ENCODE results near the gene TSPAN4. TPM values are rescaled to one million over a fixed set of nuclear protein-coding genes. Genes with fewer than 3 reads are reported as not detected.
A peak's percentile ranks its signal among the peaks of the same experiment; 100 is the strongest.

Gene TSPAN4
- total RNA-seq, 6 donors from 2014 or later, result 91.3 to 181 (median 169) TPM

DNA sequence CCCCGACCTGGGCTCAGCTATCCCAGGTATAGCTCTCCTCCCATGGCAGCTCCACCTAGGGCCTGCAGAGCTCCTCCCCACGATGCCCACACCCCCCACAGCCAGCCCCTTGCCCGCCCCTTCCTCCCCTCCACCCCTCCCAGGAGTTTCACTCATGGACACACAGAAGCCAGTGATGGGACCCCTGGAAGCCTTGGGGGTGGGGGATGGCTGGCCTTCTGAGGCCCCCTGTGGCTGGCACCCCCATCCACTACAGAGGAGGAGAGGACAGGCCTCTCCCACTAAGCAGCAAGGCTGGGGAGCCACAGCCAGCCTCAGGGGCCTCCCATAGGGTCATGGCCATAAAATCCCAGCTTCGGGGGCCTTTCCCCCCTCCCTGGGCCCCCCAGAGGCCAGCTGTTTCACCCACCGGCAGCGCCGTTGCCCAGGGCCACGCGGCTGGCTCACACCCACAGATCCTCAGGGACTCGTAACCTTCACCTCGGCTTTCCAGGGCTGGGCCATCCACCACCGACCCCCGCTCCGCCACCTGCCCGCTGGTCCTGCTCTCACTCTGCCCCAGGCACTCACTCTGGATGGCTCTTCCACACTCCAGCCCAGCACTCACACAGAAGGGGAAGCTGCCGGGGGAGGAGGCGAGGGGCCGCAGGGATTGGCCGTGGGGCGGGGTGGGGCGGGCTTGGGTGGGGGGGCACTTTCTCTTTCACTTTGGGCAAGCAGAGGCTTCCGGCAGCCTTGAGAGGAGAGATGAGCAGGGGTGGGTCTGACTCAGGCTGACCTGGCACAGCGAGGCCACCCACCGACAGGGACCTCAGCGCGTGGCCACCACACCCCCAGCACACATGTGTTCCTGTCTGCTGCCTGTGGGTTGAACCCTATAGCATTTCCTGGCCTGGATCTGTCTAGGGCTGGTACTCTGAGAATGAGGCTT lies 46.8 kb upstream of the TSPAN4 start:
- Histone ChIP-seq H3K36me3 (peaks cover 3 to 36% (median 24%) of the 10 kb centered on the region in 4 donors), H3K4me1 (peaks cover 26 to 46% (median 29%) of the 10 kb centered on the region in 4 donors), H3K27me3 (no peaks in the 10 kb centered on the region), H3K27ac (peak overlapping the region; percentile 80 to 91 (median 88)), H3K4me3 (peak overlapping the region; percentile 56 to 84 (median 80)), H3K9me3 (no peaks in the 10 kb centered on the region)
- TF ChIP-seq EP300 (IDR thresholded peaks at IDR 0.05), result no peak
- TF ChIP-seq POLR2AphosphoS5 (IDR thresholded peaks at IDR 0.05), result peak; percentile 22 to 72
- TF ChIP-seq, protein P1, sequence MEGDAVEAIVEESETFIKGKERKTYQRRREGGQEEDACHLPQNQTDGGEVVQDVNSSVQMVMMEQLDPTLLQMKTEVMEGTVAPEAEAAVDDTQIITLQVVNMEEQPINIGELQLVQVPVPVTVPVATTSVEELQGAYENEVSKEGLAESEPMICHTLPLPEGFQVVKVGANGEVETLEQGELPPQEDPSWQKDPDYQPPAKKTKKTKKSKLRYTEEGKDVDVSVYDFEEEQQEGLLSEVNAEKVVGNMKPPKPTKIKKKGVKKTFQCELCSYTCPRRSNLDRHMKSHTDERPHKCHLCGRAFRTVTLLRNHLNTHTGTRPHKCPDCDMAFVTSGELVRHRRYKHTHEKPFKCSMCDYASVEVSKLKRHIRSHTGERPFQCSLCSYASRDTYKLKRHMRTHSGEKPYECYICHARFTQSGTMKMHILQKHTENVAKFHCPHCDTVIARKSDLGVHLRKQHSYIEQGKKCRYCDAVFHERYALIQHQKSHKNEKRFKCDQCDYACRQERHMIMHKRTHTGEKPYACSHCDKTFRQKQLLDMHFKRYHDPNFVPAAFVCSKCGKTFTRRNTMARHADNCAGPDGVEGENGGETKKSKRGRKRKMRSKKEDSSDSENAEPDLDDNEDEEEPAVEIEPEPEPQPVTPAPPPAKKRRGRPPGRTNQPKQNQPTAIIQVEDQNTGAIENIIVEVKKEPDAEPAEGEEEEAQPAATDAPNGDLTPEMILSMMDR (IDR thresholded peaks at IDR 0.05), result no peak
- peak in 1 of 4 donors; percentile 65 for TF ChIP-seq POLR2A (IDR thresholded peaks at IDR 0.05)
- peak; percentile 78 to 87 for ATAC-seq (ENCODE audit: low FRiP score in 2 of 2)
- WGBS, 2 donors, result 0 to 2% methylated on average over 5 to 15 of the region's 26 CpGs
- DNase-seq, result peak; percentile 86 to 89

DNA sequence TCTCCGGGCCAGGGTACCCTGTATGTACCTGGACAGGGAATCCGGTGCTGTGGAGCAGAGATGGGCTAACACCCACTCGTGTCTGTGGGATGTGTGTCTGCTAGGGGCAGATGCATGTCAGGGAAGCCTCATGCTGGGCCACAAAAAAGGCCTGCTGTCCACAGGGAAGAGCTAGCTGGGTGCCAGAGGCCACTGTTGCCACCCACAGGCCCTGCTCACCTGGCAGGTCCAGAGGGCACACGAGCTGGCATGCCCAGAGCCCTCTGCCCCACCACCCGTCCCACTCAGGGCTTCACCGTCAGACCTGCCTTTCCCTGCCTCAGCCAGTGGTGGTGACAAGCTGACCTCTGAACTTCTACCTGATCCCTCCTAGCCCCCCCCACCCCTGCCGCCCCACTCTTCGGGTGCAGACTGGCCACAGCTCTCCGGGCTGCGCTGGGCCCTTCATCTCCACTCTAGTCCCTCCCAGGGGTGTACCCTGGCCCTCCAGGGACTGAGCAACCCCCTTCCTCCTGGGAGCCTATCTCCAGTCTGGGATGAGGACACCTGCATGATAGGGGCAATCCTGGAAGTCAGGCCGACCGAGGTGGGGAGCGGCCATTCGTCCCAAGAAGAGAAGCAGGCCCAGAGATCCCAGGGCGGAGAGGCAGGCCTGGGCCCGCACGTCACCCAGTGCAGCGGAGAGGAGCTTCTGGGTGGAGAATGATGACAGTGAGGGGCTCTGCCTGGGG lies 45.9 kb upstream of the TSPAN4 start:
- Histone ChIP-seq H3K4me1 (peaks cover 26 to 46% (median 29%) of the 10 kb centered on the region in 4 donors), H3K27ac (peak overlapping the region; percentile 80 to 91 (median 88)), H3K9me3 (no peaks in the 10 kb centered on the region), H3K36me3 (peaks cover 0 to 35% (median 20%) of the 10 kb centered on the region in 4 donors), H3K4me3 (peak overlapping the region; percentile 78 to 84 (median 80)), H3K27me3 (no peaks in the 10 kb centered on the region)
- TF ChIP-seq, protein P1 (IDR thresholded peaks at IDR 0.05), result no peak
- TF ChIP-seq EP300 (IDR thresholded peaks at IDR 0.05) (no peak), POLR2A (IDR thresholded peaks at IDR 0.05) (no peak), POLR2AphosphoS5 (IDR thresholded peaks at IDR 0.05) (no peak)
- DNase-seq, result peak in 1 of 2 donors; percentile 59
- no peak for ATAC-seq (ENCODE audit: low FRiP score in 2 of 2)
- 24 to 27% methylated on average over 5 to 9 of the region's 18 CpGs for WGBS, 2 donors

DNA sequence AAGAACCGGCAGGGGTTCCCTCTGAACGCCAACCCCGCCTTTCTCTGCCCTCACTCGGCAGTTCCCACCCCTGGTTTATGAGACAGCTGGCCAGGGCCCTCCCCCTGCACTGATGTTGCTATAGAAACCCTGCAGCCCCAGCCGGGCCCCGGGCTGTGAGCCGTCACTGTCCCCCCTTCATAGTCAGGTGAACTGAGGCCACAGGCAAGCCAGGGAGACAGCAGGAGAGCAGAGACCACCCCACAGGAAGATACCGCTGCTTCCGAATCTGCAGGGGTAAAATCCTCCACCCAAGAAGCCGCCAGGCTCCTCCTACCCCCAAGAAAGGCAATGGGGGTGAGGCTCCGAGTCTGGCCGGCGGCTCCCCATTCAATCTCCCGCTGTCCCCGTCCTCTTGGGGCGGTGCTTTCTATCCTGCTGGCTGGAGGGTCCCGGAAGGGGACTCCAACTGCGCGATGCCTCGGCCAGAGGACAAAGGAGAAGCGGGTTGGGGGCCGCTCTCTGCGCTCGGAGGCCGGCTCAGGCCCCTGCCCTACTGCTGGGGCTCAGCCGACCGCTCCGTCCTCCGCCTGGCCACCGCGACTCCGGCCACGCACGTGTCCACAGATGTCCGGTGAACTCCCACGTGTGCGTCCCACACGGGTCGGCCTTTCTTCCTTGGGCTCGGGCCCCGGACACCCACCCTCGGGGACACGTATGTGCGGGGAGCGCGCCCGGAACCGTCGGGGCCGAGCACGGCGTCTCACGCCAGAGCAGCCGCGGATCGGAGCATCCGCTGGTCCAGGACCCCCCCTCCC lies 45.2 kb upstream of the TSPAN4 start:
- Histone ChIP-seq H3K4me1 (peaks cover 26 to 46% (median 29%) of the 10 kb centered on the region in 4 donors), H3K27ac (peak overlapping the region; percentile 80 to 91 (median 88)), H3K36me3 (peaks cover 0 to 35% (median 19%) of the 10 kb centered on the region in 4 donors), H3K9me3 (no peaks in the 10 kb centered on the region), H3K27me3 (no peaks in the 10 kb centered on the region), H3K4me3 (peak overlapping the region; percentile 78 to 84 (median 80))
- ATAC-seq (ENCODE audit: low FRiP score in 2 of 2), result peak; percentile 41 to 72
- DNase-seq, result peak; percentile 79 to 95
- no peak for TF ChIP-seq POLR2A (IDR thresholded peaks at IDR 0.05)
- peak in 1 of 2 donors; percentile 18 for TF ChIP-seq POLR2AphosphoS5 (IDR thresholded peaks at IDR 0.05)
- TF ChIP-seq, protein P1 (IDR thresholded peaks at IDR 0.05), result no peak
- 0 to 1% methylated on average over 17 to 31 of the region's 57 CpGs for WGBS, 2 donors

DNA sequence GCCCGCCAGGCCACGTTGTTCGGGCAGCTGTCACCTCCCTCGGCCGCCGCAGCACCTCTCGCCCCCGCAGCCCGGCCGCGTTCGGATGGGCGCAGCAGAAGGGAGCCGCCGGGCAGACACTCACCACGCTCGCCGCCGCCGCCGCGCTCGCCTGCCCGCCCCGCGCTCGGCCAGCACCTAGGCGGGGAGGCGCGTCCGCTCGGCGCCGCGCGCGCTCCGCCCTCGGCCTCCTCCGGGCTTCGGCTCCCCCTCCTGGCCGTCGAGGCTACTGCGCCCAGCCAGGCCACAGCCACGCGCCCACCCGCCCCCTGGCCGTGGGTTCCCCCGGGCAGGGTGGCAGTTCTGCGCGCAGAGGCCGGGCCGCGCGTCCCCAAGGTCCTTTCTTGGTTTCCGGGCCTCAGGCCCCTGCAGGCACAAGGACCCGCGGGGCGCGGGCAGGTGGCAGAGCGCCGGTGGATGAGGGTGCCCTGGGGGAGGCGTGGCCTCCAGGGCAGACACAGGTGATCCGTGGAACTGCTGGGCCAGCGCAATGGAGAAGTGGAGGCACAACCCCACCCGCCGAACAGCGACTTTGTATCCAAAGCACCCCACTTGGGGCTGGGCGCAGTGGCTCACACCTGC lies 44.4 kb upstream of the TSPAN4 start, which contains the start of gene SLC25A22:
SLC25A22 (minus strand) TSS at position 189 of the 621 bp plus-strand sequence. CDS start 3,275 bp downstream, outside the sequence.
- DNase-seq (peak; percentile 83 to 98), ATAC-seq (ENCODE audit: low FRiP score in 2 of 2) (peak; percentile 72 to 88)
- TF ChIP-seq, protein P1 (IDR thresholded peaks at IDR 0.05), result peak; percentile 98 to 99 (median 98)
- TF ChIP-seq POLR2AphosphoS5 (IDR thresholded peaks at IDR 0.05), result no peak
- H3K4me3 ChIP-seq, result peak within 1 kb of the TSS; percentile 78 to 84 (median 80)
- no peaks in the 10 kb centered on the region for H3K27me3 ChIP-seq
- peaks cover 26 to 46% (median 29%) of the 10 kb centered on the region in 4 donors for H3K4me1 ChIP-seq
- no peaks in the 10 kb centered on the region for H3K9me3 ChIP-seq
- WGBS, 2 donors, result 0 to 4% methylated on average over 1 to 33 of the region's 69 CpGs
- H3K27ac ChIP-seq, result peak within 1 kb of the TSS; percentile 80 to 91 (median 88)
- H3K36me3 ChIP-seq, result peaks cover 0 to 34% (median 14%) of the 10 kb centered on the region in 4 donors
